ENCODE results near the gene ABI3BP.

- TF ChIP-seq SPI1 (IDR thresholded peaks at IDR 0.05; ENCODE audit: low read depth, low read length) (no peak), POLR2AphosphoS5 (IDR thresholded peaks at IDR 0.05; ENCODE audit: low read depth, low read length) (no peak), POLR2A (IDR thresholded peaks at IDR 0.05; ENCODE audit: low read depth, low read length) (no peak), TAF1 (IDR thresholded peaks at IDR 0.05; ENCODE audit: low read depth, low read length) (no peak), PAX5 (IDR thresholded peaks at IDR 0.05; ENCODE audit: insufficient read depth, low read length, severe bottlenecking) (no peak), POU2F2 (IDR thresholded peaks at IDR 0.05; ENCODE audit: low read depth, low read length) (no peak)
These were observed 290.3 kb downstream of the ABI3BP start for GRCh38 chr3:100702980-100703345.
